HPDE6-E6E7 (cell line): ENCODE data around the gene DDO.

Source experiments
- DNase-seq: peaks from one replicate; pipeline ENCODE4 v3.0.0; 2011; ENCODE audit warnings: missing footprints; ENCODE audit errors: extremely low spot score

DDO gene

DNA sequence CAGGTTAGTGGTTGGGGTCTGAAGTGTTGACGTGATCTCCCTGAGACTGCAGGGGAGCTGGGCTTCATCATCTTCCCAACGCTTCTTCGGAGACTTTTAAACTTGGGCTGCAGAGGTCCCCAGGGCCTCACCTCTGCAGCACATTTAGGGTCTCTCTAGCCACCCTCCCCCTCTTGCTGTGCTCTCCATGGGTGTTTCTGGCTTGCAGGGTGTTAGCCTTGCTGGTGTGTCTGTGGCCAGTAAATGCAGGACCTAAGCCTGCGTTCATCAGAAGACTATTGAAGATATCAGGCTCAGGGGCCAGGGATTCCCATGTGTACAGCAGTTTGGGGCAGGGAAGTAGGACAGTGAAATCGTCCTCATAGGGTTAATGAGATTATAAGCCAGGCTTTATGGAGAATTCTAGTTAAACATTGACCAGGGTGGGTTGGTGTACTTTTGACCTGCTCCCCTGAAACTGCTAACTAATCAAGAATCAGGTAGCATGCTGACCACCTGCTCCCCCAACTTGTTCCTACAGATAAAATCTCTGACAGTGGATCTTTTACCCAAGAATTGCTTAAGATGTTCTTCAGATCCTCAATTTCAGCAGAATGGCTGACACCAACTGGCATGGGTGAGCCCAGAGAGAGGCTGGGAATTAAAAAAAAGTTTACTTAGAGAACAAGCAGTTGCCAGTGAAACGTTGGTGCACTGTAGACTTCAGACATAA lies 3.8 kb upstream of the DDO start:
- no peak for DNase-seq

DNA sequence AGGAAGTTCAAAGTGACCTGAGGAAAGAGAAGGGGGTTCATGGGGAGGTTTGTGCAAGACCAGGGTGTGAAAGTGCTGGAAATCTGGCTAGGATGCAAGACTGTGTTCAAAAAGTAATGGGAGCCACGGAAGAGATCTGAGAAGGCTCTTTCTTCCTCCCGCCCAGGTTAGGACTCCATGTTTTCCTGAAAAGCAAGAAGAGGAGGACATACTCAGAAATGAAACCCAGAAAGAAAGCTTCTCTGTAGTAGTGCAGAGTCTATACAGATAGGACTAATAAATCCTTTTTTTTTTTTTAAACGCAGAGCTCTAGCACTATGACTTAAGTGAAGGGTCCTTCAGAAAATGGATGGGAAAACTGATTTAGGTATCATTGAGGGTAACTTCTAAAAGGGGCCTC lies 3.2 kb upstream of the DDO start:
- no peak for DNase-seq

DNA sequence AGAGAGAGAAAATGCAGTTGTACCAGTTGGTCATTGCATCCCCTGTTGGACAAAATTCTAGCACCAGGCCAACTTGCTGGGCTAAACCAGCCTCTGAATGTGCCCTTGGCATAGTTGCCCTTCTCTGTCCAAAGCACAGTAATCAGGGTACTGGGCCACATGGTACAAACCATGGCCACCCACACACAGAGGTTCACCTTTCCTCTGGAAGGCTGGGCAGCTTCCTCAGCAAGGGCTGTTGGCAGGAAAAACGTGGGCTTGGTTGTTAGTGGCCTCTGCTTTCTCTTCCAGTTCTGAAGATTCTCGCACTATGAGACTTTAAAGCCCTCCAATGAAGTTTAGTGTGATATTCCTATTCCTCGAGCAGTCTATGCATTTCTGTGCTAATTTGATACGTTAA lies 706 bp downstream of the DDO start:
- DNase-seq, result no peak

DNA sequence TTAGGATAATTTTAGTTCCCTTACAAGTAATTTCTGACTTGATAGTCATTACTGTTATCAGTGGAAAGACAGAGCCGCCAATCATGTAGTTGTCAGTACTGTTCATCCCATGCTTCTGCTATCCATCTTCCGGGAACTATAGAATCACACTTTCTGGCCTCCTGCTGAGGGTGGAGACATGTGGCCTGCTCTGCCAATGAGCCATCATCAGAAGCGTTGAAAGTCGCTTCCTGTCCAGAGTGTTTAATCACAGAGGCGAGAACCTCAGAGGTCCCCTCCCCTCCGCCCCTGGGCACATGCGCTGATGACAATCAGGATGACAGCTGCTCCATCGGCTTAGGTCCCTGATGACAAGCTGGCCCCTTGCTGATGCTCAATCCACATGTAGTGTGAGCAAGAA lies 3.0 kb downstream of the DDO start:
- no peak for DNase-seq

DNA sequence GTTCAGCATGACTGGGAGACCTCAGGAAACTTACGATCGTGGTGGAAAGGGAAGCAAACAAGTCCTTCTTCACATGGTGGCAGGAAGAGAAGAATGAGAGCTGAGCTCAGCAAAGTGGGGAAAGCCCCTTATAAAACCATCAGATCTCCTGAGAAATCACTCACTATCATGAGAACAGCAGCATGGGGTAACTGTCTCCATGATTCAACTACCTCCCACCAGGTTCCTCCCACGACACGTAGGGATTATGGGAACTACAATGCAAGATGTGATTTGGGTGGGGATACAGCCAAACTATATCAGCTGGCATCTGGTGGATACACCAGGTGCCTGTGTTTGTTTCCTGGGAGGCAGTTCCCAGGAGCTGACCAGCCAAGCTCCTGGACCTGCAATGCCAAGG lies 4.9 kb downstream of the DDO start:
- DNase-seq, result no peak

DNA sequence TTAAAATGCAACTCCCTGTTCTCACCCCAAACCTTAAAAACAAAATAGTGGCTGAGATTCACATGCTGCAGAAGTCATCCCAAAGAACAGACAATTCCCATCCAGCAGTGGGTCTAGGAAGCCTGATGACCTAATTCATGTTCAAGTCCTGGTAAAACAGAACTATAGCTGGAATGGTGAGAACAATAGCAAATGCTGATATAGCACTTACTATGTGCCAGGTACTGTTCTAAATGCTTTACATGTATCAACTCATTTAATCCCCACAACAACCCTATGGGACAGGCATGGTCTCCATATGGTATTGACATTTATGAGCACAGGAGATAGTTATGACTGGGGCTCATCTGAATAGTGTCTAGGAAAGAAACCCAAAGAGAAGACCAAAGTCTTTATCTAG lies 5.6 kb downstream of the DDO start:
- no peak for DNase-seq

DNA sequence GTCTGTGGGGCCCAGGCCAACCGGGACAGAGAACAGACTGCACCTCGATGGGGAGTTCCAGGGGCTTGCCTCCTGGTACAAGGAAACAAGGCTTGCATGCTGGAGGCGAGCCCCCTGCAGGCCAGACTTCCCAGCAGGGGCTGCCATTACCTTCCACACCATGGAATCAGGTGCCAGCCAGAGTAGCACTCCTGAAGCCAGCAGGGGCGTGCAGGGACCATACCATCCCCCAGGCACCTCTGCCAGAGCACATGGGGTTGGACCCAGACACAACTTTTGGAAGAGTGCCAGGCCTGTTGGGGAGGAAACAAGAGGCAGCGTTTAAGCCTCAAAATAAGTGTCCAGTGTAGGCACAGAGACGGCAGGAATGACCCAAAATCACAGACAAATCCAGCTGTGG lies 6.5 kb downstream of the DDO start:
- no peak for DNase-seq

DNA sequence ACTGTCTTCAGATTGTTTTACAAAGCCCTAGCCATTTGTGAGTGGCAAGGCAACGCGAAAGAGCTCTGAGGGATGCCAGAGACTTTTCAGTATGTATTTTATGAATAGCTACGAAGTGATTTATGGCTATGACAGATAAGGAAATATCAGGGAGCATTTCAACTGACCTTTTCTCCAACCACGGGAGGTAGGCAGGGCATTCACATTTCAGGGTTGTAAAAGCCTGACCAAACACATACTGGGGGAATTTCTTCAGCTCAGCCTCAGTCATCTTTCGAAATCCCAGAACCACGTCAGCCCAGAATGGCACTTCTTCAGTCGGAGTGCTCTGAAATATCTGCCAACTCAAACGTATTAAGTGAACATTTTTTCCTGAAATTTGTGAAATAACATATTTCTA lies 10.8 kb downstream of the DDO start:
- no peak for DNase-seq

DNA sequence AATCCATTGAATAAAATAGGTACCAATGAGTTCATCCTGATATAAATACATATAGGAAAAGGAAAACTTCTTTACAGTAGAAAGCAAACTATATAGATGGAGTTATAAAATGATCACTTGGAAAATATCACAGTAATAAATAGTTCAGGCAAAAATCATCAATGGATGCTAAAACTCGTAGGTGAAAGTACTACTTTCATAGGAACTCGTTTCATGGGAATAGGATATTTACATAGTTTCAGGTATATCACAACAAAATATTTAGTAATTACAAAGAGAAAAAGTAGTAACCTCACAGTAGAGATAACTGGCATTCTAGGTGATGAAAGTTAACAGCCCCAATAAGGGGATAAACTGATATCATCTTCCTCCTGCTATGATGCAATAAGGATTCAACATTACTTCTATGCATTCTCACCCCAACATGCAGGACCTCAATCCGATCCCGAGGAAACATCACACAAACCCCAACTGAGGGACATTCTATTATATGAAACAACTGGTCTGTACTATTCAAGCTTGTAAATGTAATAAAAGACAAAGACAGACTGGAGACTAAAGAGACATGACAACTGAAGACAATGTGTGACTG lies 13.7 kb downstream of the DDO start:
- no peak for DNase-seq

DNA sequence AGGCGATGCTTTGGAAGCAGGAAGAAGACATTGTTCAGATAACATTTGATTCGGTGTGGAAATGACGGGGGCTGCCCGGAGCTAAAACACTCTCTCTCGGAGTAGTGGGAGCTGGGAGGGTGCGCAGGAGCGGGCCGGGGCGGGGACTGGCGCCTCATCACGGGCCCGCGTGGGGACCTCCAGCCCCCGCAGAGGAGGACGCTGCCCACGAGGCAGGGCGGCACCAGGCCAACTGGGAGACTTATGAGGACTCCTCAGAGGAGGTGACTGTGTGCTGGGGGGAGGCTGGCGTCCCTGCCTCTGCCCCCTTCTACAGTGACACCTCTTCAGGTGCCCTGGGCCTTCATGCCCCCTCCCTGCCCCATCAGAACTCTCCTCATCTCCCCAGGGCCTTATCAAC lies 15.2 kb downstream of the DDO start:
- no peak for DNase-seq

DNA sequence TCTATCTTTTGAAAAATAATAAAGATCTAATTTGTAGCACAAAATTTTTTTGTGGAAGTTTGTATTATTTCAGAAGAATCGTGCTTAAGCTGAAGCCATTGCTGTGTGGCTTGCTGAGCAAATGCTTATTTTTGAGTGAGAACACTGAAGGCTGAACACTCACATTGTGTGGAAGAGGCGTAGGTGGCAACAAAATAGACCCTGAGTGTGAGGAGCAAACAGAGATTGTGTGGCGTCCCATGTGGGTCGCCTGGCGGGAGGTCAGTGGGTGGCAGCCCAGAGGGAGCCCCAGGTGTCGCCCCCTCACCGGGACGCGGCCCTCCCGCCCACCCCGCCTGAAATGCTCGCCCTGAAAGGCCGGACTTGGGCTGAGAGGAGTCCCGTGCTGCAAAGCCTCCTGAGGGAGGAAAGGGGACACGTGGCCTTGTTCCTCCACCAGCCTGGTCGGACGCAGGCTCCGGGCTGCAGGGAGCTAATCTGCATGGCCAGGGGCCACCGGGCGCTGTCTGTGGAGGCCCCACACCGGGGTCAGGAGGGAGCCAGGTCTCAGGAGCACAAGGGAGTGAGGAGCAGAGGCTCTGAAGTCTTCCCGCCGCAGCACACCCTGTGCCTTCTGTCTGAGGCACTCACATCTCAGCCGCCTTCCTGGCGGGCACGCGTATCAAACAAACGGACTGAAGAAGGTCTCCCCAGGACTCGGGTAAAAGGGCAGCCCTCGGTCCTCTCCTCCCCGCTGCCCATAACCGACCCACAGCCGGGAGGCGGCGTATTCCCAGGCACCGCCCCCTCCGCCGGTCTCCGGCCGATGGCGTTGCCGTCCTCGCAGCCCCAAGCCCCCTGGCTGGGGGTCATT lies 15.9 kb downstream of the DDO start:
- no peak for DNase-seq

DNA sequence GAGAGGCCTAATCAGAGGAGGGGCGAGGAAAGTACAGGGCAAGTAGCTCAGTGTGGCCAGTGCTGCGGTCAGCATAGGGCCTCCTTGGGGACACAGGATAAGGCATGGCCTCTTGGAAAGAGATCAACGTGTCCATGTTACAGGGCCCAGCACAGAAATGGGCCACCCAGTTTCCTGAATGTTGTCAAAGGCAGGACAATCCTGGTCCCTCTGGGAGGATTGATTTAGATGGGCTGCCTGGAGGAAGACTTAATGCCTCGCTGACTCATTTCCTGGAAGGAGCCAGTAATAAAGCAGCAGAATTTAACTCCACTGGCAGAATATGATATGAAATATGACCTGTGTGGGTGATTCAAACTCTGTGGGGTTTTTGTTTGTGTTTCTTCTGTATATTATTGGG lies 16.6 kb downstream of the DDO start:
- no peak for DNase-seq

DNA sequence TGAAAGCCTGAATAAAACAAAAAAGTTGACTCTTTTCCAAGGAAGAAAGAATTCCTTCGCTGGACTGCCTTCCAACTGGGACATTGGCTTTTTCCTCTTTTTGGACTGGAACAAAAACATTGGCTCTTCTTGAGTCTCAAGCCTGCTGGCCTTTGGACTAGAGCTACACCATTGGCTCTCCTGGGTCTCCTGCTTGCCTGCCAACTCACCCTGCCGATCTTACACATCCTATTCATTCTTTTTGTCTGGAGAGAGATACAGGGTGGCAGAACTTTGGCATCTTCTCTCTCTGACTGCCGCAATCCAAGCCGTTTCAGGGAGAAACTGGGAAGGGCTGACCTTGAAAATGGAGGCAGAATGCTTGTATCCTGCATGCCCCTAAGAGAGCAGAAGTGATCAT lies 20.2 kb downstream of the DDO start:
- DNase-seq, result no peak

DNA sequence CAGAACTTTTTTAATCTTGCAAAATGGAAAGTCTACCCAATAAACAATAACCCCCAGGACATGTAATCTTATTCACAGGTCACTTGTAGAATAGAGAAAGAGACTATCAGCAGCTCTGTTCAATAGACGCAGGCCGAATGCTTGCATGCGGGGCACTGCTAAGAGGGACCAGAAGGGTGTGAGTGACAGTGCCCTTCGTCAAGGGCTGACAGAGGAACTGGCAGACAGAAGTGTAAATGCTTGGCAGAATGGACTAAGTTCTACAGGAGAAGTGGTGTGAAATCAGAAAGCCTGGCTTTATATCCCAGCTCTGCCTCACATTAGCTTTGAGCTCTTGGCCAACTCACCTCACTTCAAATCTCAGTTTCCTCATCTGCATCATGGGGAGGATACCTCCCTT lies 21.0 kb downstream of the DDO start:
- no peak for DNase-seq

DNA sequence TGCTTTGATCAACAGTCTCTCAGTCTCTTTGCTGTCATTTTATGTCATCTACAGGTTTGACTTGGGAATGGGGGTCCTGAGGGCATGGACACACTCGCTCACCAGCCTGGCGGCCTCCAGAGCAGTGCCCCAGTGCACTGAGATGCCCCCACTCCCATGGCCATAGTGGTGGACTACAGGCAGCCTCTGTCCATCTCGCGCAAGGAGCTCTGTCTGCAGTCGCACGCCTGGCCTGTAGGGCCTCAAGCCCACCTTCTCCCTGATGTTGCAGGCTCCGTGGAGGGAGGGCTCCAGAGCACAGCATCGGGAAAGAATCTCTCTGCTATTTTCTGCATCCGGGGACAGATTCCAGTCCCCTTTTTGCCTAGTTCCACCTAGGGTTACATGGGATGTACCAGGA lies 22.6 kb downstream of the DDO start:
- DNase-seq, result no peak

DNA sequence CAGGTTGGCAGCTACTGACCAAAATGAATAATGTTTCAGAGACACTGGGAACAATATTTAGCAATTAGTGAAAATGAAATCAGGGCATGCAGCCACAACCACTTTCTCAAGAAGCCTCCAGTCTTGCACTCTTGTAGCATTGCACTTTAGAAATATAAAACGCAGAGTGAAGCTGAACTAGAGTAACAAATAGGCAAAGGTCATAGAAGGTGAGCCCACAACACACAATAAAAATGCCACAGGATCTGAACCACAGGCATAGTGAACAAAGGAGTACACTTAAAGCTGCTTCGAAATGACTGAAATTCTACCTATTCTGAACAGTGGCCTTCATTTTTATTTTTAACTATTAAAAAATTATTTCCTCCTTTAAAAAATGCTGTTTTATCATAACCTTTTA lies 25.0 kb downstream of the DDO start:
- DNase-seq, result no peak

DNA sequence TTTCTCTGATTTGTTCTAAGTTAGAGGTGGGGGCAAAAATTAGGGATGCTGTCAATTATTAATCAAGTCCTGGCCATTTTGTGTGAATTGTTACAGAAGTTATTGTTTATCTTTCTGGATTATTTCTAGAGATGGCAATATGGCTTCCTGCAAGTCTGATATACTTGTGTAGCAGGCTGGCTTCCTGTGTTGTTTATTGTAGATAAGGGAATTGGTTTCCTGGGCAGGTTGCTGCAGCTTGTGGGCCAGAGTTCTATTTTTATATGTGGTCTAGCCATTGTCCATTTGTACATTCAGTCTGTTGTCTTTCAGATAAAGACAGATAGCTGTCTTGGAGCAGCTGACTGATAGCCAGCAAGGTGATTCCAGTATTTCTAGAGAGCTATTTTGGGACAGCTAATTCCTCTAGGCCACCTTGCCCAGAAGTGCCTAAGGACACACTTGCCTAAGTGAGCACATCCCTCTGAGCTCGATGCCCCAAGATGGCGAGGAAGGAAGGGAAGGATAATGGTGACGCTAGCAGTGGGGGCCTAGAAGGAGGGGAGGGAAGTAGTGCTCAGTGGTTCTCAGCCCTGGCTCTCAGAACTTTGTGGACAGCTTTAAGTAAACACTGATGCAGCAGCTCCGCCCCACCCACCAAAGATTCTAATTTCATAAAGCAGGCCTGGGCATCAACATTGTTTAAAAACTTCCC lies 25.5 kb downstream of the DDO start:
- no peak for DNase-seq

DNA sequence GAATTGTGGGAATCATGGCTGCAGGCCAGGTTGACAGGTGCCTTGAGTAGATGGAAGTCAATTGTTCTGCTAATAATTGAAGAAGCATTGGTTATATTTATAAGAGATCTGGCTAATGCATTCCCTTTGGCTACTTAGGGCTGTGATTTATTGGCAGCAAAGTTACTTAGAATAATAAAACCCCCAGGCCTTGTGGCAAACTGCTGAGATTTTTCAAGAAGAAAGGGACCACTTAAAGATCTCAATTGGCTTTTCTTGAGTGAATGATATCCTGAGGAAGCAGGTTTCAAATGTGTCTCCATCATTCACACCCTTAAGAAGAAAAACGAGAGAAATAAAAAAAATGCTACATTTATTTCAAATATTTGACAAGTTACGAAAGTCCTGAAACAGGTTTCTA lies 27.4 kb downstream of the DDO start:
- no peak for DNase-seq

DNA sequence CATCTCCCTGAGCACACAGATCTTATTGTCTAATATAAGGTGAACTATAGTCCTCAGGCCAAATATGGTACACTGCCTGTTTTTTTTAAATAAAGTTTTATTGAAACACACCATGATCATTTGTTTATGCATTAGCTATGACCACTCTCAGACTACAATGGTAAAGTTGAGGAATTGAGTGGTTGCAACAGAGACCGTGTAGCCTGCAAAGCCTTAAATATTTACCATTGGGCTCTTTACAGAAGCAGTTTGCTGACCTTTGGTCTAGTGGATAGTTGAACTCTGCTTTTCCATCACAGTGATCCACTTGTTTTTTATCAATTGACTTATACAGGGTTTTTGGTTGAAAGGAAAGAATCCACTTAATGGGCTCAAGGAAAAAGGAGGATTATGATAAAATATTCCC lies 29.9 kb downstream of the DDO start:
- no peak for DNase-seq

DNA sequence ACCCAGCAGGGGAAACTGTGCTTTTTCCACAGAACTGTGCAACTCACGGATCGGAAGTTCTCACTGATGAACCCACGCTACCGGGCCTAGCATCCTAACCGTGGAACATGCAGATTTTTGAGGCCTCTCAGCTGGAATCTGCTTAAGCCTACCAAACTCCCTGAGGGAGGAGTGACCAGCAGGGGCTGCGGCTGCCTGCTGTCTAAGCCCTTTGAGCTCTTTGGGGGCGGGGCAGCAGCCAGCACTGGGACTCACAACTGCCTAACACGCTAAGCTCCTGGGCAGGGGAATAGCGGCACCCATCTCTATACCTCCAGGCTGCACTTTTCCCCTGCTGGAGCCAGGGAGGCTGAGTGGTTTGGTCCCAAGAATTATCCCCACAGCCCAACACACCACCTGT lies 36.8 kb downstream of the DDO start:
- no peak for DNase-seq

DNA sequence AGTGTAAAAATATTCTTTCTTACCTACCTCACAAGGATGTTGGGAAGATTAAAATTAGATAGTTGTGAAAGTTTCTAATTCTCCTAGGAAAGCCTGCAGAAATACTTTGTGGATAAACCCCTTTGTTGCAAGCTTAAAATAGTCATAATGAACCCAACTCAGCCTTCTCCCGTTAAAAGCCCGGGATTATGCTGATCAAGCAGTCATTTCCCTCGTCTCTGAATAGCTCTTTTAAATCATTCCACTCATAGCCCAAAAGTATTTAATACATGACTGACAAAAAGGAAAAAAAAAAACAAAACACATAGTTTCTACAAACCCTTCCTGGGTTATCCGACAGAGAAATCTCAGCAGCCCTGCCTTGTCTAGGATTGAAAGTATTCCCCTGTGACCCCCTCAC lies 46.3 kb downstream of the DDO start:
- DNase-seq, result no peak

DNA sequence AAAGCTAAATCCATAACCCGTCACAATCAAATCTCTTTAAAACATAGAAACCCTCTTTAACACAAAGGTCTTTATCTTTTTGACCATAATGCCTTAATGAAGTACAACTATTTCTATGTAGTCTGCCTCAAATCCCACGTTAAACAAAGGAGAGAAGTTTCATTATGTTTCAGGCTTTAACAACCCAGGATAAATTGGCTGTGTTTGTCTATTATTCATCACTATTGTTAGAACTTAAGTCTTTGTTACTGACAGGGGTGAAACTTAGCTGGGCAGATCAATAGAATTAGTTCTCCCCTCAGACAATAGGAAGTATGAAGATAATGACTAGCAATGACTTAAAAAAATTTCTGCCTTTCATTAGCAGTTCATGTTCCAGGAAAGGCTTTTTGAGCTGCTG lies 47.1 kb downstream of the DDO start:
- DNase-seq, result no peak

DNA sequence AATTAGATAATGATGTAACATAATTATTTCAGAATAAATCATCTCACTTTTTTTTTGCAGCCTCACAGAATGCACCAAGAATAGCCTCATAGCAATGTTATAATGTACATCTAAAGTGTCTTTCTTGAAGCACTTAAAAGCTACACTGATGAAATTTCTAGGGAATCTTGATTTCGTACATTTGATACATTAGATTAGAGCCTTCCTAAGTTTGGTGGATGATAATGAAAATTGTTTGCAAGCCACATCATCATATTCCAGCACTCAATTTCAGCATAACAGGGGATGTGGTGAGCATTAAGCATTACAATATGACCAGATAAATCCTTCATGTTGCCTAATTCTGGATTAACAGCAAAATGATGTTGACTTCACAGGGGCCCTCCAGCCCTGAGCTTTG lies 47.5 kb downstream of the DDO start:
- no peak for DNase-seq
